Glutamatergic neuron (in vitro differentiated cells): ENCODE measurements around the gene ADCY5. TPM values are rescaled to one million over a fixed set of nuclear protein-coding genes. Genes with fewer than 3 reads are reported as not detected.
A peak's percentile ranks its signal among the peaks of the same experiment; 100 is the strongest.

Experiments
- DNase-seq: peaks from one replicate; pipeline ENCODE4 v3.0.0; 2022
- H3K27ac Mint-ChIP-seq: one replicate; pipeline ENCODE4 v1.8.0; 2020; ENCODE audit warnings: mild to moderate bottlenecking, mixed read lengths, inconsistent platforms; ENCODE audit not compliant: unreplicated experiment
- H3K27me3 Mint-ChIP-seq: one replicate; pipeline ENCODE4 v1.8.0; 2020; ENCODE audit warnings: mild to moderate bottlenecking, moderate library complexity, mixed read lengths, inconsistent platforms; ENCODE audit not compliant: unreplicated experiment
- H3K36me3 Mint-ChIP-seq: one replicate; pipeline ENCODE4 v1.8.0; 2020; ENCODE audit warnings: mild to moderate bottlenecking, mixed read lengths, inconsistent platforms; ENCODE audit not compliant: unreplicated experiment
- H3K4me1 Mint-ChIP-seq: one replicate; pipeline ENCODE4 v1.8.0; 2020; ENCODE audit warnings: mild to moderate bottlenecking, low read depth, mixed read lengths, inconsistent platforms; ENCODE audit not compliant: unreplicated experiment
- H3K4me3 Mint-ChIP-seq: one replicate; pipeline ENCODE4 v1.8.0; 2020; ENCODE audit warnings: mild to moderate bottlenecking, mixed read lengths, inconsistent platforms; ENCODE audit not compliant: unreplicated experiment
- H3K9me3 Mint-ChIP-seq: one replicate; pipeline ENCODE4 v1.8.0; 2020; ENCODE audit warnings: mild to moderate bottlenecking, moderate library complexity, mixed read lengths, inconsistent platforms; ENCODE audit not compliant: unreplicated experiment
- total RNA-seq: library from RNA; stranded (reverse); fragmentation: NEBNext Ultra II Directional; extraction: Animal tissue kit (Norgen Biotek cat#: 25700); gene quantifications from one replicate; pipeline ENCODE4 v1.2.1, GENCODE V29; 2021; ENCODE audit not compliant: unreplicated experiment
- TF ChIP-seq, protein P1 (sequence below): fragments of 200-600 bp; sonication (generic); IDR thresholded peaks from one replicate; pipeline ENCODE4 v1.5.0; 2021; ENCODE audit not compliant: partially characterized antibody, unreplicated experiment

The ADCY5 gene
- total RNA-seq, 1 donor from 2014 or later: 2.1 TPM

DNA sequence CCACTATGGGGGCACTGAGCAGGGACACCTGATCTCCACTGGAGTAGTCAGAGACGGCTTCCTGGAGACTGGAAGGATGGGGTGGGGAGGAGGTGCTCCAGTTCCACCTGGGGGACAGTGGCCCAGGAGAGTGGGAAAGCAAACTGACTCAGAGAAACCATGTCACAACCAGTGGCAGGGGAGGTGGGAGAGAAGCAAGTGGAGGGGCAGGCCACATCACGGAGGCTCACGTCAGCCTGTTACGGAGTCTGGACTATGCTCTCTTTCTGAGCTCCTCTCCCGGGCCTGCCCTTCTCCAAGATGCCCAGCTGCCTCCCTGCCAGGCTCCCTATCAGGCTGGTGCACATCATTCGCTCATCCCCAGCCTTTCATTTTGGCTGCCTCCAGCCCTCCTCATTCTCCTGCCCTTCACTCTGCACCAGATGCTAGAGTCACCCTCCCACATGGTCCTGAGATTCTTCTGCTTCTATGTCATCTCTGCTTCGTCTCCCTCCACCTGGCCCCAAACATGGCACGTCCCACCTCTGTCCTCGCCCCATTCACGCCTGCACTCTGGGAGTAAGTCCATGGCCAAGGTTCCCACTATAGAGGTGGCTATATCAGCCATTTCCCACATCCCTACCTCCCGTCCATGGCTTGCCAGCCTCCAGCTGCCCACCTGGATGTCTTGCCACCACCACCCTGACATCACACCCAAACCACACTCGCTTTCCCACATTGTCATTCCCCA is 100.3 kb downstream of the ADCY5 start:
- H3K27ac Mint-ChIP-seq: no peak overlapping the region

DNA sequence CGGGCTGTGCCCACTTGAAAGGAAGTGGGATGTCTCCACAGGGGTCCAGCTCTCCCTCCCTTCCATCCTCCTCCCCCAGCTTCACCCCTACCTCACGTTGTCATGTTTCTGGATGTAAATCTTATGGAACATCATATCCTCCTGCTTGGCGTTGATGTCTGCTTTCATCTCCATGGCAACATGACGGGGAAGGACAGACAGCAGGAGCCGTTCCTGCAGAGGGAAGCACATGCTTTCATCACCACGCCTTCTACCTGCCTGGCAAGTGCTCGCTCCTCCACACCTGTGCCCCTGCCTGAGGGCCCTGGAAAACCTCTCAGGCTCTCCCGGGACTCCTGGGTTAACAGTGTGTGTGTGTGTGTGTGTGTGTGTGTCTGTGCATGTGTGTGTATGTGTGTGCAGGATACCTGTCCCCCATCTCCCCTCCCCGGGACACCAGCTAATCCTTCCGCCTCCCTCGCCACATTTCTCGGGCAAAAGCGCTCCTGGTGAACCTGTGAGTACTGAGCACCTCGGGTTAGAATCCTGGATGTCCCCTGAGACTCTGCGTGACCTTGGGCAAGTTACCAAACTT is 101.1 kb downstream of the ADCY5 start:
- Mint-ChIP-seq H3K4me3 (no peak overlapping the region), H3K9me3 (peaks cover 13% of the 10 kb centered on the region), H3K4me1 (peaks cover 26% of the 10 kb centered on the region), H3K27ac (no peak overlapping the region), H3K36me3 (no peaks in the 10 kb centered on the region), H3K27me3 (peaks cover 19% of the 10 kb centered on the region)
- TF ChIP-seq, protein P1, sequence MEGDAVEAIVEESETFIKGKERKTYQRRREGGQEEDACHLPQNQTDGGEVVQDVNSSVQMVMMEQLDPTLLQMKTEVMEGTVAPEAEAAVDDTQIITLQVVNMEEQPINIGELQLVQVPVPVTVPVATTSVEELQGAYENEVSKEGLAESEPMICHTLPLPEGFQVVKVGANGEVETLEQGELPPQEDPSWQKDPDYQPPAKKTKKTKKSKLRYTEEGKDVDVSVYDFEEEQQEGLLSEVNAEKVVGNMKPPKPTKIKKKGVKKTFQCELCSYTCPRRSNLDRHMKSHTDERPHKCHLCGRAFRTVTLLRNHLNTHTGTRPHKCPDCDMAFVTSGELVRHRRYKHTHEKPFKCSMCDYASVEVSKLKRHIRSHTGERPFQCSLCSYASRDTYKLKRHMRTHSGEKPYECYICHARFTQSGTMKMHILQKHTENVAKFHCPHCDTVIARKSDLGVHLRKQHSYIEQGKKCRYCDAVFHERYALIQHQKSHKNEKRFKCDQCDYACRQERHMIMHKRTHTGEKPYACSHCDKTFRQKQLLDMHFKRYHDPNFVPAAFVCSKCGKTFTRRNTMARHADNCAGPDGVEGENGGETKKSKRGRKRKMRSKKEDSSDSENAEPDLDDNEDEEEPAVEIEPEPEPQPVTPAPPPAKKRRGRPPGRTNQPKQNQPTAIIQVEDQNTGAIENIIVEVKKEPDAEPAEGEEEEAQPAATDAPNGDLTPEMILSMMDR: no peak
- no peak for DNase-seq

More for the DNA sequence above, 100.3 kb downstream of the ADCY5 start:
- no peak overlapping the region for H3K4me3 Mint-ChIP-seq
- peaks cover 26% of the 10 kb centered on the region for H3K4me1 Mint-ChIP-seq
- DNase-seq: no peak
- H3K27me3 Mint-ChIP-seq: peaks cover 19% of the 10 kb centered on the region
- TF ChIP-seq, protein P1: no peak
- no peaks in the 10 kb centered on the region for H3K36me3 Mint-ChIP-seq
- H3K9me3 Mint-ChIP-seq: peaks cover 13% of the 10 kb centered on the region

- Mint-ChIP-seq H3K4me1 (peaks cover 26% of the 10 kb centered on the region), H3K9me3 (peaks cover 13% of the 10 kb centered on the region), H3K4me3 (peak overlapping the region; percentile 15), H3K36me3 (no peaks in the 10 kb centered on the region), H3K27ac (peak overlapping the region; percentile 44), H3K27me3 (peaks cover 19% of the 10 kb centered on the region)
- TF ChIP-seq, protein P1: no peak
- no peak for DNase-seq
Observed at GRCh38 chr3:123347205-123347604, 101.7 kb downstream of the ADCY5 start.

DNA sequence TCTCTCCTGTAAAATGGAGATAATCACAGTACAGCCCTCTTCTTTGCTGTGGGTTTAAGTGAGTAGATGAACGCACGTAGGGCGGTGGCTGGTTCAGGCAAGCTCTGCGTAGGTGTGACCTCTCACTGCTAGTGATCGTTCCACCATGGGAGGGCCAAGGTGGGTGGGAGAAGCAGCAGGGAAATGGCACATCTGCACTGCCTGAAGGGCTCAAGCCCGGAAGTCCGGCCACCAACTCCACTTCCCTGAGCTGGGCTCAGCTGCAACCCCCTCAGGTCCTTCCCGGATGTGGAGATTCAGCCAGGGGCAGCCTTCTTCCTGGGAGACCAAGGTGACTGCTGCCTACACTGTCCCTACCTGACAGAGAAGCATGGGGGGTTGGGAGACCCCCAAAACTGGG is 102.9 kb downstream of the ADCY5 start:
- H3K9me3 Mint-ChIP-seq: peaks cover 13% of the 10 kb centered on the region
- H3K27me3 Mint-ChIP-seq: peaks cover 21% of the 10 kb centered on the region
- peaks cover 26% of the 10 kb centered on the region for H3K4me1 Mint-ChIP-seq
- H3K4me3 Mint-ChIP-seq: no peak overlapping the region
- no peaks in the 10 kb centered on the region for H3K36me3 Mint-ChIP-seq
- peak overlapping the region; percentile 31 for H3K27ac Mint-ChIP-seq
- TF ChIP-seq, protein P1: no peak
- DNase-seq: no peak
